ENCODE measurements around the gene ZNRD2.

Gene ZNRD2

GRCh38 chr11:65617990-65618751 lies 47.9 kb downstream of the ZNRD2 start:
- Histone ChIP-seq H4K91ac (ENCODE audit: low read depth, low read length) (no peak overlapping the region), H3K79me1 (ENCODE audit: low read length) (peaks cover 16% of the 10 kb centered on the region), H3K18ac (ENCODE audit: low read length) (peak overlapping the region; percentile 56), H3K27me3 (ENCODE audit: insufficient read depth, low read length) (no peaks in the 10 kb centered on the region), H3K14ac (ENCODE audit: low read length) (no peak overlapping the region), H4K8ac (ENCODE audit: low read depth, low read length) (no peak overlapping the region), H2BK12ac (ENCODE audit: low read length) (no peak overlapping the region), H3K23ac (ENCODE audit: low read length) (no peak overlapping the region), H2AK5ac (ENCODE audit: low read length) (no peak overlapping the region), H2BK120ac (ENCODE audit: insufficient read depth, low read length, poor library complexity) (no peak overlapping the region), H3K4ac (ENCODE audit: low read depth, low read length) (no peak overlapping the region), H3K27ac (ENCODE audit: low read depth, low read length) (no peak overlapping the region), H3K9ac (ENCODE audit: low read length) (no peak overlapping the region), H3K36me3 (ENCODE audit: control insufficient read depth in 1 of 2, insufficient read depth in 2 of 2, low read length in 2 of 2) (peaks cover 57 to 58% of the 10 kb centered on the region in 2 experiments), H3K9me3 (ENCODE audit: insufficient read depth, low read depth, low read length) (no peaks in the 10 kb centered on the region), H3K4me1 (ENCODE audit: control insufficient read depth in 1 of 2, insufficient read depth in 2 of 2, low read length in 2 of 2) (peaks cover 8 to 12% of the 10 kb centered on the region in 2 experiments), H3K4me2 (ENCODE audit: low read length) (no peak overlapping the region), H3K4me3 (ENCODE audit: low read depth, low read length) (no peak overlapping the region), H3K79me2 (ENCODE audit: control insufficient read depth, insufficient read depth, low read length, poor library complexity) (peaks cover 21% of the 10 kb centered on the region), H4K12ac (ENCODE audit: low read depth, low read length) (no peak overlapping the region), H2BK5ac (ENCODE audit: low read depth, low read length, poor library complexity) (no peak overlapping the region), H2AFZ (ENCODE audit: insufficient read depth, low read length, poor library complexity) (no peak overlapping the region)
- WGBS (ENCODE audit: extremely low coverage, insufficient coverage, insufficient read length): no CpG with 5 or more reads among the region's 33 CpGs
- DNase-seq: no peak

GRCh38 chr11:65618763-65619162 lies 48.5 kb downstream of the ZNRD2 start:
- H3K14ac ChIP-seq (ENCODE audit: low read length): no peak overlapping the region
- no peak overlapping the region for H3K9ac ChIP-seq (ENCODE audit: low read length)
- H2AK5ac ChIP-seq (ENCODE audit: low read length): no peak overlapping the region
- H3K18ac ChIP-seq (ENCODE audit: low read length): no peak overlapping the region
- H3K4me1 ChIP-seq (ENCODE audit: control insufficient read depth in 1 of 2, insufficient read depth in 2 of 2, low read length in 2 of 2): peaks cover 6 to 9% of the 10 kb centered on the region in 2 experiments
- no peak overlapping the region for H3K4me3 ChIP-seq (ENCODE audit: low read depth, low read length)
- no peaks in the 10 kb centered on the region for H3K9me3 ChIP-seq (ENCODE audit: insufficient read depth, low read depth, low read length)
- no peak overlapping the region for H2AFZ ChIP-seq (ENCODE audit: insufficient read depth, low read length, poor library complexity)
- H4K12ac ChIP-seq (ENCODE audit: low read depth, low read length): no peak overlapping the region
- H3K27ac ChIP-seq (ENCODE audit: low read depth, low read length): no peak overlapping the region
- no peak overlapping the region for H3K23ac ChIP-seq (ENCODE audit: low read length)
- H3K79me1 ChIP-seq (ENCODE audit: low read length): peaks cover 14% of the 10 kb centered on the region
- no peak overlapping the region for H2BK12ac ChIP-seq (ENCODE audit: low read length)
- H2BK120ac ChIP-seq (ENCODE audit: insufficient read depth, low read length, poor library complexity): no peak overlapping the region
- no peak overlapping the region for H3K4ac ChIP-seq (ENCODE audit: low read depth, low read length)
- H3K4me2 ChIP-seq (ENCODE audit: low read length): no peak overlapping the region
- H3K27me3 ChIP-seq (ENCODE audit: insufficient read depth, low read length): no peaks in the 10 kb centered on the region
- peaks cover 17% of the 10 kb centered on the region for H3K79me2 ChIP-seq (ENCODE audit: control insufficient read depth, insufficient read depth, low read length, poor library complexity)
- no peak overlapping the region for H4K91ac ChIP-seq (ENCODE audit: low read depth, low read length)
- no peak overlapping the region for H4K8ac ChIP-seq (ENCODE audit: low read depth, low read length)
- DNase-seq: no peak
- WGBS (ENCODE audit: extremely low coverage, insufficient coverage, insufficient read length): no CpG with 5 or more reads among the region's 14 CpGs
- H2BK5ac ChIP-seq (ENCODE audit: low read depth, low read length, poor library complexity): no peak overlapping the region
- peaks cover 63 to 64% of the 10 kb centered on the region in 2 experiments for H3K36me3 ChIP-seq (ENCODE audit: control insufficient read depth in 1 of 2, insufficient read depth in 2 of 2, low read length in 2 of 2)

- no CpG with 5 or more reads among the region's 29 CpGs for WGBS (ENCODE audit: extremely low coverage, insufficient coverage, insufficient read length)
- no peak overlapping the region for H2BK5ac ChIP-seq (ENCODE audit: low read depth, low read length, poor library complexity)
- H4K12ac ChIP-seq (ENCODE audit: low read depth, low read length): no peak overlapping the region
- no peaks in the 10 kb centered on the region for H3K27me3 ChIP-seq (ENCODE audit: insufficient read depth, low read length)
- H4K8ac ChIP-seq (ENCODE audit: low read depth, low read length): no peak overlapping the region
- no peak overlapping the region for H3K23ac ChIP-seq (ENCODE audit: low read length)
- H3K14ac ChIP-seq (ENCODE audit: low read length): no peak overlapping the region
- H3K4me3 ChIP-seq (ENCODE audit: low read depth, low read length): peak overlapping the region; percentile 16
- H3K79me2 ChIP-seq (ENCODE audit: control insufficient read depth, insufficient read depth, low read length, poor library complexity): peaks cover 13% of the 10 kb centered on the region
- H2AFZ ChIP-seq (ENCODE audit: insufficient read depth, low read length, poor library complexity): no peak overlapping the region
- H3K4me1 ChIP-seq (ENCODE audit: control insufficient read depth in 1 of 2, insufficient read depth in 2 of 2, low read length in 2 of 2): peaks cover 6 to 9% of the 10 kb centered on the region in 2 experiments
- no peak overlapping the region for H3K4ac ChIP-seq (ENCODE audit: low read depth, low read length)
- H3K9me3 ChIP-seq (ENCODE audit: insufficient read depth, low read depth, low read length): no peaks in the 10 kb centered on the region
- H3K27ac ChIP-seq (ENCODE audit: low read depth, low read length): no peak overlapping the region
- peaks cover 70% of the 10 kb centered on the region in 2 experiments for H3K36me3 ChIP-seq (ENCODE audit: control insufficient read depth in 1 of 2, insufficient read depth in 2 of 2, low read length in 2 of 2)
- DNase-seq: no peak
- no peak overlapping the region for H2AK5ac ChIP-seq (ENCODE audit: low read length)
- H3K79me1 ChIP-seq (ENCODE audit: low read length): peaks cover 9% of the 10 kb centered on the region
- no peak overlapping the region for H2BK12ac ChIP-seq (ENCODE audit: low read length)
- H4K91ac ChIP-seq (ENCODE audit: low read depth, low read length): no peak overlapping the region
- no peak overlapping the region for H2BK120ac ChIP-seq (ENCODE audit: insufficient read depth, low read length, poor library complexity)
- H3K4me2 ChIP-seq (ENCODE audit: low read length): no peak overlapping the region
- no peak overlapping the region for H3K9ac ChIP-seq (ENCODE audit: low read length)
- no peak overlapping the region for H3K18ac ChIP-seq (ENCODE audit: low read length)
Measured at GRCh38 chr11:65619281-65619928, 49.1 kb downstream of the ZNRD2 start.

- Histone ChIP-seq H3K79me1 (ENCODE audit: low read length) (peaks cover 5% of the 10 kb centered on the region), H3K4me3 (ENCODE audit: low read depth, low read length) (no peak overlapping the region), H2AK5ac (ENCODE audit: low read length) (no peak overlapping the region), H3K23ac (ENCODE audit: low read length) (no peak overlapping the region), H3K4ac (ENCODE audit: low read depth, low read length) (no peak overlapping the region), H3K4me1 (ENCODE audit: control insufficient read depth in 1 of 2, insufficient read depth in 2 of 2, low read length in 2 of 2) (peaks cover 6 to 9% of the 10 kb centered on the region in 2 experiments), H3K9ac (ENCODE audit: low read length) (no peak overlapping the region), H3K9me3 (ENCODE audit: insufficient read depth, low read depth, low read length) (no peaks in the 10 kb centered on the region), H2BK12ac (ENCODE audit: low read length) (no peak overlapping the region), H3K18ac (ENCODE audit: low read length) (no peak overlapping the region), H4K12ac (ENCODE audit: low read depth, low read length) (no peak overlapping the region), H3K27me3 (ENCODE audit: insufficient read depth, low read length) (no peaks in the 10 kb centered on the region), H3K36me3 (ENCODE audit: control insufficient read depth in 1 of 2, insufficient read depth in 2 of 2, low read length in 2 of 2) (peaks cover 81 to 82% of the 10 kb centered on the region in 2 experiments), H2BK120ac (ENCODE audit: insufficient read depth, low read length, poor library complexity) (no peak overlapping the region), H2AFZ (ENCODE audit: insufficient read depth, low read length, poor library complexity) (no peak overlapping the region), H3K4me2 (ENCODE audit: low read length) (no peak overlapping the region), H3K79me2 (ENCODE audit: control insufficient read depth, insufficient read depth, low read length, poor library complexity) (peaks cover 12% of the 10 kb centered on the region), H3K14ac (ENCODE audit: low read length) (no peak overlapping the region), H2BK5ac (ENCODE audit: low read depth, low read length, poor library complexity) (no peak overlapping the region), H3K27ac (ENCODE audit: low read depth, low read length) (no peak overlapping the region), H4K8ac (ENCODE audit: low read depth, low read length) (no peak overlapping the region), H4K91ac (ENCODE audit: low read depth, low read length) (no peak overlapping the region)
- no CpG with 5 or more reads among the region's 19 CpGs for WGBS (ENCODE audit: extremely low coverage, insufficient coverage, insufficient read length)
- DNase-seq: no peak
Measured at GRCh38 chr11:65620666-65621065, 50.4 kb downstream of the ZNRD2 start.

All from trophoblast cell (in vitro differentiated cells and primary cell).